Hepatocyte (in vitro differentiated cells): ENCODE measurements around the gene RABL6. TPM values are rescaled to one million over a fixed set of nuclear protein-coding genes. Genes with fewer than 3 reads are reported as not detected.

Experiments
- DNase-seq: peaks from one replicate; pipeline ENCODE4 v3.0.0-alpha.2; 2016; ENCODE audit warnings: low spot score
- H2AFZ ChIP-seq: fragments of 200-600 bp; sonication (generic); 2 replicates; pipeline ENCODE4 v1.6.0; 2016; ENCODE audit warnings: antibody characterized with exemption, mild to moderate bottlenecking
- H3K27ac ChIP-seq: fragments of 200-600 bp; sonication (generic); 2 replicates; pipeline ENCODE4 v1.5.1; 2016; ENCODE audit warnings: mild to moderate bottlenecking
- H3K27me3 ChIP-seq: fragments of 200-600 bp; sonication (generic); 2 replicates; pipeline ENCODE4 v1.6.1; 2016
- H3K36me3 ChIP-seq: fragments of 200-600 bp; sonication (generic); replicated peaks from 2 replicates; pipeline ENCODE4 v1.5.1; 2016; ENCODE audit warnings: low read depth; ENCODE audit not compliant: insufficient read depth
- H3K4me1 ChIP-seq: fragments of 200-600 bp; sonication (generic); 2 replicates; pipeline ENCODE4 v1.5.1; 2016; ENCODE audit warnings: mild to moderate bottlenecking, moderate library complexity; ENCODE audit not compliant: insufficient read depth
- H3K4me2 ChIP-seq: fragments of 200-600 bp; sonication (generic); 2 replicates; pipeline ENCODE4 v1.6.0; 2016
- H3K4me3 ChIP-seq: fragments of 200-600 bp; sonication (generic); 2 replicates; pipeline ENCODE4 v1.5.1; 2016; ENCODE audit warnings: mild to moderate bottlenecking
- H3K79me2 ChIP-seq: fragments of 200-600 bp; sonication (generic); 2 replicates; pipeline ENCODE4 v1.6.0; 2017; ENCODE audit warnings: mild to moderate bottlenecking
- H3K9me2 ChIP-seq: fragments of 200-600 bp; sonication (generic); replicated peaks from 2 replicates; pipeline ENCODE4 v1.6.0; 2017; ENCODE audit warnings: mild to moderate bottlenecking; ENCODE audit not compliant: insufficient read depth
- H3K9me3 ChIP-seq: fragments of 200-600 bp; sonication (generic); 2 replicates; pipeline ENCODE4 v1.5.1; 2016; ENCODE audit warnings: low read depth, mild to moderate bottlenecking
- H4K20me1 ChIP-seq: fragments of 200-600 bp; sonication (generic); 2 replicates; pipeline ENCODE4 v1.6.0; 2016; ENCODE audit warnings: mild to moderate bottlenecking; ENCODE audit not compliant: insufficient read depth, poor library complexity, severe bottlenecking
- EZH2 ChIP-seq: fragments of 200-600 bp; sonication (generic); IDR thresholded peaks from 2 replicates; pipeline ENCODE4 v1.6.1; 2016; ENCODE audit warnings: antibody characterized with exemption, mild to moderate bottlenecking, borderline replicate concordance
- EZH2phosphoT487 ChIP-seq: fragments of 200-600 bp; sonication (generic); IDR thresholded peaks from one replicate; pipeline ENCODE4 v1.6.1; 2018; ENCODE audit warnings: antibody characterized with exemption, mild to moderate bottlenecking, low read depth, moderate library complexity; ENCODE audit not compliant: unreplicated experiment, severe bottlenecking
- WGBS: methylation state at CpG from one replicate; pipeline ENCODE4 v1.1.6; 2016; ENCODE audit warnings: low lambda C conversion rate; ENCODE audit errors: missing lambda C conversion rate; 5-methylcytosine and 5-hydroxymethylcytosine counted together
- polyA plus RNA-seq: library from polyadenylated mRNA; unstranded; fragments of >200 nt; fragmentation: Nextera tagmentation; extraction: Ambion mirVana; gene quantifications from 2 replicates; pipeline ENCODE4 v1.2.1, GENCODE V29; 2016
- total RNA-seq: library from RNA; depleted of rRNA; stranded (reverse); fragments of >200 nt; gene quantifications from 2 replicates; pipeline ENCODE4 v1.2.3, GENCODE V29; 2014
- TF ChIP-seq, protein P1 (sequence below): fragments of 200-600 bp; sonication (generic); IDR thresholded peaks from 2 replicates; pipeline ENCODE4 v1.5.1; 2016; ENCODE audit warnings: antibody characterized with exemption, mild to moderate bottlenecking; ENCODE audit not compliant: poor library complexity

The RABL6 gene
- total and polyA plus RNA-seq, 2 experiments from 2014 or later: 72.3 to 103 TPM

DNA sequence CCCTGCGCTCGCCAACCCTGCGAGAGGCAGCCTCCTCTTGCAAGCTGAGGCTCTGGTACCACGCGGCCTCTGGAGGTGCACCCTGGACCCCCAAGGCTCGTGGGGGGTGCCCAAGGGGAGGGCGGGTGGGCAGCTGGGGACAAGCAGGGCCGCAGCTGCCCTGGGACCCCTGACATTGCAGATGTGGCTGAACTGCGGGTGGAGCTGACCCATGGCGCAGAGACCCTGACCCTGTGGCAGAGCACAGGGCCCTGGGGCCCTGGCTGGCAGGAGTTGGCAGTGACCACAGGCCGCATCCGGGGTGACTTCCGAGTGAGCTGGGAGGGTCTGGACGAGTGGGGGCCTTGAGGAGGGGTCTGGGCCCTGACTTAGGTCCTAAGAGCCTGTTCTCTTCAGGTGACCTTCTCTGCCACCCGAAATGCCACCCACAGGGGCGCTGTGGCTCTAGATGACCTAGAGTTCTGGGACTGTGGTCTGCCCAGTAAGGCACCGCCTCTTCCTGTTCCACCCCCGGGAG, 45.9 kb downstream of the RABL6 start:
- H3K4me3 ChIP-seq: no peak overlapping the region
- H3K27me3 ChIP-seq: no peaks in the 10 kb centered on the region
- DNase-seq: no peak
- no peaks in the 10 kb centered on the region for H3K9me2 ChIP-seq
- peaks cover 12% of the 10 kb centered on the region for H4K20me1 ChIP-seq
- H3K79me2 ChIP-seq: peaks cover 12% of the 10 kb centered on the region
- no peak overlapping the region for H2AFZ ChIP-seq
- H3K36me3 ChIP-seq: no peaks in the 10 kb centered on the region
- no peak overlapping the region for H3K27ac ChIP-seq
- 96% methylated on average over 16 of the region's 18 CpGs for WGBS
- no peaks in the 10 kb centered on the region for H3K9me3 ChIP-seq
- TF ChIP-seq, protein P1, sequence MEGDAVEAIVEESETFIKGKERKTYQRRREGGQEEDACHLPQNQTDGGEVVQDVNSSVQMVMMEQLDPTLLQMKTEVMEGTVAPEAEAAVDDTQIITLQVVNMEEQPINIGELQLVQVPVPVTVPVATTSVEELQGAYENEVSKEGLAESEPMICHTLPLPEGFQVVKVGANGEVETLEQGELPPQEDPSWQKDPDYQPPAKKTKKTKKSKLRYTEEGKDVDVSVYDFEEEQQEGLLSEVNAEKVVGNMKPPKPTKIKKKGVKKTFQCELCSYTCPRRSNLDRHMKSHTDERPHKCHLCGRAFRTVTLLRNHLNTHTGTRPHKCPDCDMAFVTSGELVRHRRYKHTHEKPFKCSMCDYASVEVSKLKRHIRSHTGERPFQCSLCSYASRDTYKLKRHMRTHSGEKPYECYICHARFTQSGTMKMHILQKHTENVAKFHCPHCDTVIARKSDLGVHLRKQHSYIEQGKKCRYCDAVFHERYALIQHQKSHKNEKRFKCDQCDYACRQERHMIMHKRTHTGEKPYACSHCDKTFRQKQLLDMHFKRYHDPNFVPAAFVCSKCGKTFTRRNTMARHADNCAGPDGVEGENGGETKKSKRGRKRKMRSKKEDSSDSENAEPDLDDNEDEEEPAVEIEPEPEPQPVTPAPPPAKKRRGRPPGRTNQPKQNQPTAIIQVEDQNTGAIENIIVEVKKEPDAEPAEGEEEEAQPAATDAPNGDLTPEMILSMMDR: no peak
- TF ChIP-seq EZH2phosphoT487: no peak
- no peak for TF ChIP-seq EZH2
- no peak overlapping the region for H3K4me2 ChIP-seq
- H3K4me1 ChIP-seq: peaks cover 10% of the 10 kb centered on the region

GRCh38 chr9:136854113-136854841, 46.5 kb downstream of the RABL6 start:
- TF ChIP-seq EZH2phosphoT487: no peak
- TF ChIP-seq, protein P1: no peak
- 83% methylated on average over 20 of the region's 30 CpGs for WGBS
- no peak overlapping the region for H3K4me3 ChIP-seq

DNA sequence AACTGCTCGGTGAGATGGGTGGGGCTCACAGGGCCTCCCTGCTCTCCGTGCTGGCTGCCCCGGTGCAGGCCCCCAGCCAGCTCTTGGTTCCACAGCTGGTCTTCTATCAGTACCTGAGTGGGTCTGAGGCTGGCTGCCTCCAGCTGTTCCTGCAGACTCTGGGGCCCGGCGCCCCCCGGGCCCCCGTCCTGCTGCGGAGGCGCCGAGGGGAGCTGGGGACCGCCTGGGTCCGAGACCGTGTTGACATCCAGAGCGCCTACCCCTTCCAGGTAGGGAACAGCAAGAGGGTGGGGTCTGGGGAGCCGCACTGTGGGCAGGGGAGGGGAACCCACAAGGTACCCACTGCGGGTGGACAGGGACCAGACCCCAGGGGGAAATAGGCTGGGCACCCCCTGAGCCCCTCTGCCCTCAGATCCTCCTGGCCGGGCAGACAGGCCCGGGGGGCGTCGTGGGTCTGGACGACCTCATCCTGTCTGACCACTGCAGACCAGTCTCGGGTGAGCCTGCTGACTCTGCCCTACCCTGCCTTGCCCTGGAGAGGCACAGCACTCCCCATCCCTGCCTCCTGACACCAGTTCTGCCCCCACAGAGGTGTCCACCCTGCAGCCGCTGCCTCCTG, 47.2 kb downstream of the RABL6 start:
- H3K27ac ChIP-seq: no peak overlapping the region
- WGBS: 91% methylated on average over 21 of the region's 23 CpGs
- H3K36me3 ChIP-seq: no peaks in the 10 kb centered on the region
- peaks cover 8% of the 10 kb centered on the region for H4K20me1 ChIP-seq
- TF ChIP-seq, protein P1: no peak
- TF ChIP-seq EZH2 (no peak), EZH2phosphoT487 (no peak)
- no peak for DNase-seq
- no peaks in the 10 kb centered on the region for H3K9me3 ChIP-seq
- H3K79me2 ChIP-seq: peaks cover 9% of the 10 kb centered on the region
- H3K4me3 ChIP-seq: no peak overlapping the region
- H3K9me2 ChIP-seq: no peaks in the 10 kb centered on the region
- H3K27me3 ChIP-seq: no peaks in the 10 kb centered on the region
- H3K4me2 ChIP-seq: no peak overlapping the region
- H3K4me1 ChIP-seq: peaks cover 22% of the 10 kb centered on the region
- H2AFZ ChIP-seq: no peak overlapping the region

More at GRCh38 chr9:136854113-136854841, 46.5 kb downstream of the RABL6 start:
- Histone ChIP-seq H3K4me2 (no peak overlapping the region), H3K27me3 (no peaks in the 10 kb centered on the region), H2AFZ (no peak overlapping the region), H3K36me3 (no peaks in the 10 kb centered on the region), H3K79me2 (peaks cover 12% of the 10 kb centered on the region), H3K27ac (no peak overlapping the region), H3K9me2 (no peaks in the 10 kb centered on the region), H3K4me1 (peaks cover 17% of the 10 kb centered on the region), H3K9me3 (no peaks in the 10 kb centered on the region), H4K20me1 (peaks cover 12% of the 10 kb centered on the region)
- DNase-seq: no peak
